Measurements from ENCODE around the gene LIN52.

LIN52 gene

GRCh38 chr14:74245292-74245691 lies 160.5 kb downstream of the LIN52 start:
- no peak overlapping the region for H3K27ac ChIP-seq (ENCODE audit: low read depth, low read length, severe bottlenecking)
- peaks cover 3% of the 10 kb centered on the region for H3K4me1 ChIP-seq (ENCODE audit: control insufficient read depth, insufficient read depth, low read length, poor library complexity, severe bottlenecking)
- H3K4me3 ChIP-seq (ENCODE audit: extremely low read depth, insufficient read depth, low read length, poor library complexity, severe bottlenecking): no peak overlapping the region
- H3K36me3 ChIP-seq (ENCODE audit: control insufficient read depth, insufficient read depth, low read length): no peaks in the 10 kb centered on the region
- no peaks in the 10 kb centered on the region for H3K9me3 ChIP-seq (ENCODE audit: control insufficient read depth, low read length)
- 75 to 87% methylated on average over 5 to 7 of the region's 7 CpGs for WGBS, 2 experiments (ENCODE audit: insufficient coverage in 2 of 2)

- H3K4me3 ChIP-seq (ENCODE audit: extremely low read depth, insufficient read depth, low read length, poor library complexity, severe bottlenecking): no peak overlapping the region
- H3K36me3 ChIP-seq (ENCODE audit: control insufficient read depth, insufficient read depth, low read length): no peaks in the 10 kb centered on the region
- H3K27ac ChIP-seq (ENCODE audit: low read depth, low read length, severe bottlenecking): no peak overlapping the region
- no peaks in the 10 kb centered on the region for H3K9me3 ChIP-seq (ENCODE audit: control insufficient read depth, low read length)
- H3K4me1 ChIP-seq (ENCODE audit: control insufficient read depth, insufficient read depth, low read length, poor library complexity, severe bottlenecking): no peaks in the 10 kb centered on the region
- 74 to 77% methylated on average over 8 of the region's 8 CpGs for WGBS, 2 experiments (ENCODE audit: insufficient coverage in 2 of 2)
These were observed 161.8 kb downstream of the LIN52 start for GRCh38 chr14:74246542-74246941.

- 70 to 80% methylated on average over 2 of the region's 6 CpGs for WGBS, 2 experiments (ENCODE audit: insufficient coverage in 2 of 2)
- Histone ChIP-seq H3K36me3 (ENCODE audit: control insufficient read depth, insufficient read depth, low read length) (no peaks in the 10 kb centered on the region), H3K27ac (ENCODE audit: low read depth, low read length, severe bottlenecking) (no peak overlapping the region), H3K4me1 (ENCODE audit: control insufficient read depth, insufficient read depth, low read length, poor library complexity, severe bottlenecking) (no peaks in the 10 kb centered on the region), H3K4me3 (ENCODE audit: extremely low read depth, insufficient read depth, low read length, poor library complexity, severe bottlenecking) (no peak overlapping the region), H3K9me3 (ENCODE audit: control insufficient read depth, low read length) (no peaks in the 10 kb centered on the region)
These were observed 163.3 kb downstream of the LIN52 start for GRCh38 chr14:74248017-74248416.

DNA sequence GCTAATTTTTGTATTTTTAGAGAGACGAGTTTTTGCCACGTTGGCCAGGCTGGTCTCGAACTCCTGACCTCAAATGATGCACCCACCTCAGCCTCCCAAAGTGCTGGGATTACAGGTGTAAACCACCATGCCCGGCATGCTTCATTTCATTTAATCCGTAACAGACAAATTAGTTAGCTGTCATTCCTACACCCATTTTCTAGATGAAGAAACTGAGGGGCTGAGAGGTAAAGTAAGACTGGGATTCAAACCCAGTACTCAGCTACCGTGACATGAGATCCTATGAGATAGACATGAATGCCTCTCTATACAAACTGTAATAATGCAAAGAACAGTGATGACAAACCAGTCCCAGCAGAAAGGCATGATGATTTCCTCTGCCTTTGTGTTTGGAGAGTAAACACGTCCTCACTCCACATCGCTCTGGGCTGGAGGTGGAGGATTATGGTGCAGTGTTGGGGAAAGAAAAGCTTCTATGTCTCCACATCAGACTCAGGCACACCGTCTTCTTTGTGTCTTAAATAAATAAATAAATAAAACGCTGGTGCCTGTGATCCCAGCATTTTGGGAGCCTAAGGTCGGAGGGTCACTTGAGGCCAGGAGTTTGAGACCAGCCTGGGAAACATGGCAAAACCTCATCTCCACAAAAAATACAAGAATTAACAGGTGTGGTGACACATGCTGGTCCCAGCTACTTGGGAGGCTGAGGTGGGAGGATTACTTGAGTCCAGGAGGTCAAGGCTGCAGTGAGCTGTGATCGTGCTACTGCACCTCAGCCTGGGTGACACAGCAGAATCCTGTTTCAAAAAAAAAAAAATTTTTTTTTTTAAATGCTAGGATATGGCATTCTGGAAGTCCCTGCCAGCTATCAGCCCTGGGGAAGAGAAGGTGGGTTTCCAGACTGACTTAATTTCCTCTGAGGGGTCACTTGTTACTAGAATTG lies 164.9 kb downstream of the LIN52 start:
- Histone ChIP-seq H3K27ac (ENCODE audit: low read depth, low read length, severe bottlenecking) (no peak overlapping the region), H3K36me3 (ENCODE audit: control insufficient read depth, insufficient read depth, low read length) (no peaks in the 10 kb centered on the region)
- 90 to 92% methylated on average over 6 to 10 of the region's 12 CpGs for WGBS, 2 experiments (ENCODE audit: insufficient coverage in 2 of 2)

More for the DNA sequence above, 164.9 kb downstream of the LIN52 start:
- no peaks in the 10 kb centered on the region for H3K4me1 ChIP-seq (ENCODE audit: control insufficient read depth, insufficient read depth, low read length, poor library complexity, severe bottlenecking)
- no peak overlapping the region for H3K4me3 ChIP-seq (ENCODE audit: extremely low read depth, insufficient read depth, low read length, poor library complexity, severe bottlenecking)
- no peaks in the 10 kb centered on the region for H3K9me3 ChIP-seq (ENCODE audit: control insufficient read depth, low read length)

Measured in mesodermal cell (in vitro differentiated cells).